Hematopoietic multipotent progenitor cell treated with erythropoietin and hydrocortisone succinate and interleukin-3 and kit ligand, for 15 days (in vitro differentiated cells): ENCODE data around the gene NDOR1.

Experiments used
- DNase-seq: peaks from one replicate; pipeline ENCODE4 v3.0.0-alpha.2; 2015; ENCODE audit warnings: low spot score

The NDOR1 gene

DNA sequence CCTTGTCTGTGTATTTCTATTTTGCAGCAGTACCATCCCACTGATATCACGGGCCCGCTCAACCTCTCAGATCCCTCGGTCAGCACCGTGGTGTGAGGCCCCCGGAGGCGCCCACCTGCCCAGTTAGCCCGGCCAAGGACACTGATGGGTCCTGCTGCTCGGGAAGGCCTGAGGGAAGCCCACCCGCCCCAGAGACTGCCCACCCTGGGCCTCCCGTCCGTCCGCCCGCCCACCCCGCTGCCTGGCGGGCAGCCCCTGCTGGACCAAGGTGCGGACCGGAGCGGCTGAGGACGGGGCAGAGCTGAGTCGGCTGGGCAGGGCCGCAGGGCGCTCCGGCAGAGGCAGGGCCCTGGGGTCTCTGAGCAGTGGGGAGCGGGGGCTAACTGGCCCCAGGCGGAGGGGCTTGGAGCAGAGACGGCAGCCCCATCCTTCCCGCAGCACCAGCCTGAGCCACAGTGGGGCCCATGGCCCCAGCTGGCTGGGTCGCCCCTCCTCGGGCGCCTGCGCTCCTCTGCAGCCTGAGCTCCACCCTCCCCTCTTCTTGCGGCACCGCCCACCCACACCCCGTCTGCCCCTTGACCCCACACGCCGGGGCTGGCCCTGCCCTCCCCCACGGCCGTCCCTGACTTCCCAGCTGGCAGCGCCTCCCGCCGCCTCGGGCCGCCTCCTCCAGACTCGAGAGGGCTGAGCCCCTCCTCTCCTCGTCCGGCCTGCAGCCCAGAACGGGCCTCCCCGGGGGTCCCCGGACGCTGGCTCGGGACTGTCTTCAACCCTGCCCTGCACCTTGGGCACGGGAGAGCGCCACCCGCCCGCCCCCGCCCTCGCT, 37.5 kb upstream of the NDOR1 start:
- DNase-seq, result no peak

DNA sequence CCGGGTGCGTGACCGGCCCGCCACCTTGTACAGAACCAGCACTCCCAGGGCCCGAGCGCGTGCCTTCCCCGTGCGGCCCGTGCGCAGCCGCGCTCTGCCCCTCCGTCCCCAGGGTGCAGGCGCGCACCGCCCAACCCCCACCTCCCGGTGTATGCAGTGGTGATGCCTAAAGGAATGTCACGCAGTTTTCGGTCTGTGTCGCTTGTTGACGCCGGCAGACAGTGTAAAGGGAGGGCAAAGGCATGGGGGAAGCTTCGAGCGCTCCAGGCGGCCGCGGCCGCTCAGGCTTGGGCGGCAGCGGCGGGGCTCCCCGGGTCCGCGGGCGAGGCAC, 37.0 kb upstream of the NDOR1 start:
- DNase-seq, result no peak

DNA sequence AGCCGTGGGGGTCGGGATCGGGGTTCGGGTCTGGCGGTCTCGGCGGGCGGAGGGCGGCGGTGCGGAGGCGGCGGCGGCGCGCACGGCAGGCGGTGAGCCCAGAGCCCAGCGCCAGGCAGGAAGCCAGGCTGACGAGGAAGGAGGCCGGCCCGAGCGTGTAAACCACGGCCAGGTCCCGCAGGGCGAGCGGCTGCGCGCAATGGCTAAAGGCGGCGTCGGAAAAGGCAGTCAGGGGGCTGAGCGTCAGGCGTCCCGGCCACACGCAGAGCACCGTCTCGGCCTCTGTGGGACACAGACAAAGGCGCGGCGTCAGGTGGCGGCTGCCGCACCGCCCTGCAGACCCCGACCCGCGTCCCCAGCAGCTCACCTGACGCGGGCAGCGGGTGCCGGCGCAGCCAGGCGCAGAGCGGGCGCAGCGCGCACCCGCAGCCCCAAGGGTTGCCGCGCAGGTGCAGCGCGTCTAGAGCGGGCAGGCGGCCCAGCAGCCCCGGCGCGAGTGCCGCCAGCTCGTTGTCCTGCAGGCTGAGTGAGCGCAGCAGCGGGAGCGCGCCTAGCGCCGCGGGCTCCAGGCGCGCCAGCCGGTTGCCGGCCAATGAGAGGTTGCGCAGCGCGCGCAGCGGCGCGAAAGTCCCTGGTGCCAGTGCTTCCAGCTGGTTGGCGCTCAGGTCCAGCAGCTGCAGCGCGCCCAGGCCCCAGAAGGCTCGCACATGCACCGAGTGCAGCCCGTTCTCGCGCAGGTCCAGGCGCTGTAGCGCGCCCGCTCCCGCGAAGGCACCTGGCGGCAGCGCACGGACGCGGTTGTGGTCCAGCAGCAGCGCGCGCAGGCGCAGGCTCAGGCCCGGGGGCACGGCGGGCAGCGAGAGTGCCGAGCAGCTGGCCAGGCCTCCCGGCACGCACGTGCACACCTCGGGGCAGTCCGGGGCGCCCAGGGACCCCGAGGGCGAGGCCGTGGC, 36.3 kb upstream of the NDOR1 start:
- no peak for DNase-seq

DNA sequence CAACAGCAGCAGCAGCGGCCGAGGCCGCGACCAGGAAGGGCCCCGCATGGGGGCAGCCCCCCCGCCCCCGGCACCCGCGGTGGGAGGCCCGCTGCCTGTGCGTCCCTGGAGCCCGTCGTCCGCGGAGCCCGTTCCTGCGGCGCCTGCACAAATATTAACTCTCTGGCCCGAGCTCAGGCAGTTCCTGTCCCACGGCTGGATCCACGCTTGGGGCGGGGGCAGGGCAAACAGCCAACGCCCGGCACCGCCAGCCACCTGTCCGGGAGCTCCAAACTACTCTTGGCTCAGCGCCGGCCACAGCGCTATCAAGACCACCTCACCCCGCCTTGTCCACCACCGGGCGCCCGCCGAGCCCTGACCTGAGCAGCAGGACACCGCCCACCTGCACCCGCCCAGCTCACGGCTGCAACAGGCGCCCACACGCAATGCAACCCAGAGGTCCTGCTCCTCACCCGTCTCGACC, 35.6 kb upstream of the NDOR1 start, which contains the start of gene LRRC26:
Gene LRRC26, minus strand, starts transcription at position 156 of the 463 bp plus-strand sequence. Its CDS starts 108 bp downstream, at position 48.
- no peak for DNase-seq

DNA sequence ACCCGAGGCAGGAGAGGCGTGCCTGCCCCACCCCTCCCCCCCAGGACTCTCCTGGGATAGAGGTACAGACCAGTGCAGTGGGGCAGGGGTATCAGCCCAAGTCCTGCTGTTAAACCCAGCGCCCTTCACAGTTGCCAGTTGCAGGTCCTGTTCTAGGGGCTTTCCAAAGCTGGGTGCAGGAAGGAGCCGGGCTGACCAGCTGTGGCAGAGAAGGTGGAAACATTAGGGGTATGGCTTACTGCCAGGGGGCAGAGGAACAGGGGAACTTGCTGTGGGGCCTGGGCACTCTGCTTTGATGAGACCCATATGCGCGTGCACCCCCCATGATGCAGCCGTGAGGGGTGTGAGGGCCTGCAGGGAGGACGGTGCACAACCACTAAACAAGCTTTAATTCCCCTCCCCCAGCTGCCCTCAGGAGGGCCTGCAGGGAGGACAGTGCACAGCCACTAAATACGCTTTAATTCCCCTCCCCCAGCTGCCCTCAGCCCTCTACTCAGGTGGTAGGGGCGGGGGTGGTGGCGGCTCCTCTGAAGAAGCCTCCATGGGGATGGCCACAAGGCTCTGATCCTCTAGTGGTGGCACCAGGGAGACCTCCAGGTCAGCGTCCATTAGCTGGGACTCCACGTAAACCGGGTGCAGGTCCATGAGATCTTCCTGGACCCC, 34.9 kb upstream of the NDOR1 start:
- DNase-seq, result no peak

DNA sequence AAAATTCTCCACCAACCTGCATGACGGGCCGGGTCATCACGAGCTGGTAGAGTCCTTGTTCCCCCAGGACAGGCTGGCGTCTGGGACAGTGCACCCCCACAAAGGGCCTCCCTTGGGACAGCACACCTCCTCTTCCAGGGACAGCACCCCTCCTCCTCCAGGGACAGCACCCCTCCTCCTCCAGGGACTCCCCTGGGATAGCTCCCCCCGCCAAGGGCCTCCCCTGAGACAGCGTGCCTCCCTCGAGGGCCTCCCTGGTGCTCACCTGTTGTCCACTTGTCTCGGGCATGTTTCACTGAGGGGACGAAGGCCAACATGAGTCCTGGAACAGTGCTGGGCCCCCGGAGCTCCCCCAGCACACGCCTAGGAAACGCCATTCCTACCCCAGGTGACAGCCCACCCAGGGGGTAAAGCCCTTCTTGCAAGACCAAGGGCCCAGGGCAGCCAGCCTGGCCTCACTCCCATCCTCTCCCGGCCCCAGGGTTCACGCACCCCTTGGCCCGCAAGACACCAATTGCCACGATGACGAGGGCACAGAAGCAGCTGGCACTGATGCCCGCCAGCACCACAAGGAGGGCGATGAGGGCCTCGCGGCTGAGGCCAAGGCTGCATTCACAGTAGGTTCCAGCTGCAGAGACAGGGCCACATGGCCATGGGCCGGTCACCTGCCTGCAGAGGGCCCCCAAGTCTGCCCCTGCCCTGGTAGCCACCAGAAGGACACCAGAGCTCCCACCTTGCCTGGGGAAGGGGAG, 34.2 kb upstream of the NDOR1 start:
- no peak for DNase-seq

DNA sequence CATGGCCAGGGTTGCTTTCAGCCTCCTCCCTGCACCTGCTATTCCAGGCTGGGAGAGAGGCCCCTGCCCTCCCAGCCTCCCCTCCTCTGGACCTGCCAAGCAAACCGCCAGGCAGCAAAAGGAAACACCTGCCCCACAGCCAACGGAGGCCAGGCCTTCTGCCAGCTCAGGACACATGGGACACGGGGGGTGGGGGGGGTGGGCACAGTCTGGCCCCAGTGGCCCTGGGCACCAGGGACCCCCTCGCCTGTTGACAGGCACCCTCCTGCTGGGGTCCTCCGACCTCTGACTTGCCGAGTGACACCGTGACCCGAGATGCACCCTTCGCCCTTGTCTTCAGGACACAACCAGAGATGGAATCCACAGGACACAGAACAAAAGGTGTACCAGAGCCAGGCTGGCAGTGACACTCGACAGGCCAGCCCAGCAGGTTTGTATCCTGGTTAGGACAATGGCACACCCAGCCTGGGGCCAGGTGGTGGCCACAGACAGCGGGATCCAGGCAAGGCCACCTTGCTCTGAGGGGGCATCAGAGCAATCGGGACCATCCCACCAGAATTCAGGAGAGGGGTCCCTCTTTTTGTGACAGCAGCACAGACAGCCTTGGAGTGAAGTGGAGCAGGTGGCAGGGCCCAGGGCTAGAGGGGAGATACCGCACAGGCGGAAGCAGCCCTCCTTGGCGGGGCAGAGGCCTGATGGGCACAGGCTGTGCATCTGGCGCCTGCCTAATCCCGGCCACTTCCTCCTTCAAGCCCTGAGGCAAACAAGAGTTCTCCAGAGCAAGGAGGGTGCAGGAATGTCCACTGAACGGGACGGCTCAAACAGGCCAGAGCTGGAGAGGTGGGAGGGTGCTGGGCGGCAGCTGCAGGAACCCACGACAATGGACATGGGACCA, 32.4 kb upstream of the NDOR1 start:
- DNase-seq, result no peak

DNA sequence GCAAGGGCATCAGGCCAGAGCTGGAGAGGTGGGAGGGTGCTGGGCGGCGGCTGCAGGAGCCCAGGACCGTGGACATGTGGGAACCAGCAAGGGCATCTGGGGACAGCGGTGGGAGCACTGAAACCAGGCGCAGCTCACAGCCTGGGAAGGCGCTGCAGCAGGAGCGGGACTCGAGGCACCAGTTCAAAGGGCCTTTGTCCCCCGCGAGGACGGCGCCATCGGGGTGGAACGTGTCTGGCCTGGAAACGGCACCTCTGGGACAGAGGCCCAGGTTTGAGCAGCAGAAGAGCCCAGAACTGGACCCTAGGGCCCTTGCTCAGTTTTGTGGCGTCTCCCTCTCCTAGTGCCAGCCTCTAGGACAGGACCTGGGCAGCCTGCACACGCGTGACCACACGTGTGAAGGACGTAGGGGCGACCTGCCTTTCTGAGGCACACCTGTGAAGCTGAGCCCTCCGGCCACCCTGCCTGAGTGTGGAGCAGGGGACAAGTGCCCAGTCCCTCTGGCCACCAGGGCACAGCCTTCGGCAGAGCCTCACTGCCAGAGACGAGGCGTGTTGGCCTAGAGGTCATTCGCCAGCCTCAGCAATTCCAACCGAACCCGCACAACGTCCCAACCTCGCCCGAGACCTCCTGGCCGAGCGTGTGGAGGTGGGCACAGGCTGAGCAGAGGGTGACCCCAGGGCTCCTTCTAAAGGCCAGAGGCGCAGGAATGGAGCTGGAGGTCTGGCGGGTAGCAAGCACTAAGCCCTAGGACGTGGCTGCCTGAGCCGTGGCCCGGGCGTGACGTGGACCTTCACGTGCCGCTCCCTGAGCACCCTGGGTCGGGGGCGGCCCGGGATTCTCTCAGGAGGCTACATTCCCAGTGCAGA, 31.5 kb upstream of the NDOR1 start:
- DNase-seq, result no peak

DNA sequence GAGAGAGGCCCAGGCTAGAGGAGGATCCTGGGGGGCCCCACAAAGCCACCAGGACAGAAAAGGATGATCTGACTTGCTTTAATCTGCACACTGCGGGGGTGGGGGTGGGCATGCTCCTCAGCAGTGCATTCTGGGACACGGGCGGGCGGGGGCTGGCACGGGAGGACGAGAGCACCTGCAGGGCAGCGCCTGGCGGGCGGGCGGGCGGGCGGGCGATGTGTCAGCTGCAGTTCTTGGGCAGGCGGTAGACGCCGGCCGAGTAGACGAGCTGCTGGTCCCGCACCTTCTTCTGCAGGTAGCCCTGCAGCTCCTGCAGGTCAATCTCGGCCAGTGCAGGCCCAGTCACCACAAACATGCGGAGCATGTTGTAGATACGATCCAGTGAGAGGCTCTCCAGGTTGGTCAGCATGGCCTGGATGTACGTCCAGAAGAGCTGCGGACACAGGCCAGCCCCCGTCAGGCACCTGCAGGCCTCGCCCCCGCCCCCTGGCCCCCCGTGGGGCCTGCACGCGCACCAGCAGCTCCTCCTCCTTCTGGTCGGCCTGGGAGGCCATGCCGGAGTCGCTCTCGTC, 30.7 kb upstream of the NDOR1 start:
- DNase-seq, result no peak

DNA sequence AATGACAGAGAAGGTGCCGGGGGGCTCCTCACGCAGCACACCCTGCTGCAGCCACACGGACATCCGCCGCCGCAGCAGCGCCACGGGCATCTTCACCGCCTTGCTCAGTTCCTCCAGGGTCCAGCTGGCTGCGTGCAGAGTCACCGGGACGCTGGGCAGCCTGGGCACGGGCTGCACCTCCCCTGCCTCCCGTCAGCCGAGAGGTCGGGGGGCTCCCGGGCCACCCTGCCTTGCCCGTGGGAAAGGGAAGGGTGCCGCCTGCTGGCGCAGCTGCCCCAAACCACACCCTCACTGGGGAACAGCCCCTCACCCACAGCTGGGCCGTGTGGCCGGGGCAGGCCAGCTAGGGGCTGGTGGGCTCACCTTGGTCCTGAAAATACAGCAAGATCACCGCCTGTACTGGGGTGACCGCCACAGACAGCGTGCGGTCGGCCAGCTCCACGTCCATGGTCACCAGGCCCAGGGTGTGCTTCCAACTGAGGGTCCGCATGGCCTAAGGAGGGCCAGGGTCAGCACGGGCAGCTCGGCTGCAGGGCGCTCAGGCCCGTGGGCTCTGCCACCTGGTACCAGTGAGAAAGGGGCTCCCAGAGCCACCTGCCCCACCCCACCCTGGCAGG, 30.0 kb upstream of the NDOR1 start:
- no peak for DNase-seq

DNA sequence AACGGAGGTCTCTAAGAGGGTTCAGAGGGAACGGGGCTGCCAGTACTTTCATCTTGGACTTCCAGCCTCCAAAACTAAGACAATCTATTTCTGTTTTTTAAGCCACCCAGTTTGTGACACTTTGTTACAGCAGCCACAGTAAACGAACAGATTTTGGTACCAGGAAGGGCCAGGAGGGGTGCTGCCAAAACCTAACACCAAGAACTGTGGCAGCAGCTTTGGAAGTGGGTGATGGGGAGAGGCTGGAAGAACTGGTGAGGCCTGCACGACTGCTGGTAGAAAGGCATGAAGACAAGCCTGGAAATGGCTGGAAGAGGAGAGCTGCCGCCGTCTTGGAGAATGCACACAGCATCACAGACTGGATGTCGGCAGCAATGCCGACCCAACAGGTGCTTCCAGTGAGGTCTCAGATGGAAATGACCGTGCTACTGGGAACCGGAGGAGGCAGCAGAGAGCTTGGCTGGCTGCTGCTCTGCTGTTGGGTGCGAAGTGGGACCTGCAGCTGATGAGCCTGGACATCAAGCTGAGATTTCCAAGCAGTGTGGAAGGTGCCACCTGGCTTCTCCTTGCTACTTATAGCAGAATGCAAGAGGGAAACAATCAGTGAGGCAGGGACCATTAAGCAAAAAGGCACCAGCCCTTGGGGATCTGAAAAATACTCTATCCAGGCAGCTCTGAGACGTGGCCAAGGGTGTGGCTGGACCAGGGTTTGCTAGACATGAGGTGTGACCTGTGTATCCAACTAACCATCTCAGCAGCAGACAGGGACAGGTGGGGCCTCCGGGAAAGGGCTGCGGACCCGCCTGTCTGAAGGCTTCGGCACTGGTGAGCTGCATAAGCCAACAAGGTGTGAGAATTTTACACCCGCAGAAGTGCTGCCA, 29.0 kb upstream of the NDOR1 start:
- peak; percentile 36 for DNase-seq

DNA sequence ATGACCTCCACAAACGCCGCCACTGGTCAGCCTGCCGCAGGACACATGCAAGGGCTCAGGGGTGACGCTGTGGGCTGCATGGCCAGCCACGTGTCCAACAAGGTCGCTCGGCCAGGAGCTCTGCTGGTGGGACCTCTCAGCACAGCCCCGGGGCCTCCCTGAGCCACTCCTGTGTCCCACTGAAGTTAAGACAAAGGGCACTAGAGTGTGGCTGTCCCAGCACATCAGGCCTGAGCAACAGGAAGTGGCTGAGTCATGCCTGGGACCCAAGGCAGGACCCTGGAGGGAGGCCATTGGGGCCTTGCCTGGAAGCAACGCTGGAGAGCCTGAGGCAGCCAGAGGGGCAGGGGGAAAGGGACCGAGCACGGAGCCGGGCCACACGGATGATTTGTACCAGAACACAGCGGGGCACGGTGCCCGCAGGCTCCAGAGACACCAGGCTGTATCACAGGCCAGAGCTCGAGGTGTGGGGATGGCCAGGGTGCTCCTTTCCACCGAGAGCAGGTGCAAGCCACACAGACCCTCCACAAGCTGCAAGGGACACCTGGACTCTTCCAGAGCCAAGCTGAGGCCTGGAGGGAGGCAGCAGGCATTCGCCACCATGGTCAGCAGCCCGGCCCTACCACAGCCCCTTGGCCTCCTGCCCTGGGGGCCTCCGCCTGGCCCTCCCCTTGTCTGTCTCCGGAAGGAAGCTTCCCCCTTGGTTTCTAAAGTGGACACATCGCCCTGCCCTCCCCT, 27.1 kb upstream of the NDOR1 start:
- DNase-seq, result no peak

DNA sequence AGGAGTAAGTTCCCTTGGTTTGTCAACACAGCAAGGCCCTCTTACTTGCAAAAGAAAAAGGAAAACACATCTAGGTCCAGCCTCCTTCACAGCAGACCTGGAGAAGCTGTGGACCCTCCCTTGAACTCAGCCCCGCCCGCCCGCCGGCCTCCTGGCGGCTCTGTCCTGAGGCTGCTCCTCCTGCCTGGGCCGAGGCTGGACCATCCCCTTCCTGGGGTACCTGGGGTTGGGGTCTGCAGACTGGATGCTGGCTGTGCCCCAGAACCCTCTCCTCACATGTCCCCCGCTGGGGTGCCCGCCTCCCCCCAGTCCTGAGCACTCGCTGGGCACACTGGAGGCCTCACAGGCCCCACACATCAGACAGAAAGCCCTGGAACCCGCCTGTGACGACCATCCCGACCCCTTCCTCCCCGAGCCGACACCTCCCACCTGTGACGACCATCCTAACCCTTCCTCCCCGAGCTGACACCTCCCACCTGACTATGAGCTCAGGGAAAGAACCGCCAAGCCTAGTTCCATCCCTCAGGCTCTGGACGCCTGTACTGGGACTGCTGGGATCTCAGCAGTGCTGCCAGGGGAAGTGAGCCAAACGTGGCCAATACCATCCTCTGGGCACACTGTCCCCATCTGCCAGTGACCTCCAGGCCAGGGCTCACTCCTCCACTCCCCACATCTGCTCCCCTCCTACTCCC, 26.4 kb upstream of the NDOR1 start:
- DNase-seq, result no peak

DNA sequence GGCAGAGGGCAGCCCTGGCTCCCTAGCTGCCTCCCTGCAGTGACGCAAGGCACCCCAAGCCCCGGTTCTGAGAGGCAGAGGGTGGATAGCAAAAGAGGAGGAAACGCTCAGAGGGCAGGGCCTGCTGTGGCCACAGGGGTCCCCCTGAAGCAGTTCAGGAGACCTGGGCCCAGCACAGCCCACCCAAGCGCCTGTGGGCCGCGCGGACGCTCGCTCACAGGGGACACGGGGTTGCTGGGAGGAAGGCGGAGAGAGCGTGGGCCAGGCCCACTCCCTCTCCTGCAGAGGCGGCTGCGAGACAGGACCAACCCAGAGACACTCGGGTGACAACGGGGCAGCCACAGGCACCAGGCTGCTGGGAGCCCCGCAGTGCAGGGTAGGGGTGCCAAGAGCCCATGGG, 25.7 kb upstream of the NDOR1 start:
- DNase-seq, result no peak

DNA sequence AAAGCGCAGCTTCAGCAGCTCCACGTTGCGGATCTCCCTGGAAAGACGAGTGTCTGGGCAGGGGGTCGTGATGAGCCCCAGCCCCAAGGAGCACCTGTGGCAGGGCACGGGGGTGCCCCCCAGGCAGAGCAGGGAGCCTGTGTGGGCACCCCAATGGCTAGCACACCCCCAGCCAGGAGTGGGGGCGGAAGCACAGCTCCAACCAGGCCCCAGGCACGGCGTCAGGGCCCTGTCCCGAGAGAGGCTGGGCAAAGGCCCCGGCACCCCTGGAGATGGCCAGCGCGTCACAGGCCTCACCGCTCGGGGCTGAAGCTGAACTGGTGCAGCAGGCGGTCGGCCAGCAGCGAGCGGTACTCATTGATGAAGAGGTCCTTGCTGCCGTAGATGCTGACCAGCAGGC, 25.0 kb upstream of the NDOR1 start:
- no peak for DNase-seq

DNA sequence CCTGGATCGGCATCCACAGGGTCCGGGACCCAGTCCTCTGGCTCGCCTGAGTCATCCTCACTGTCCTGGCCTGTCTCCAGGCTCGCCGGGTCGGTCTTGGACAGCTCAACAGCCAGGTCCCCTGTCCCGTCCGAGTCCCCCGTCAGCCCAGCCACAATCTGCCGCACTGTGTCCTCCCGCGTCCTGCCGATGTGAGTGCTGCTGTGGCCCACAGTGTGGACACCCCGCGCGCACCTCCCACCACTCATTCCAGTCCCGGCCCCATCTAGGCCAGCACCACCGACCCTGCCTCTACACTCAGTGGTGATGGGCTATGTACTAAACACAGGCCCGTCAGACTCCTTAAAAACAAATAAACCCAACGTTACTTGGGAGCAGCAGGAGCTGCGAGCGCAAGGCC, 23.8 kb upstream of the NDOR1 start:
- no peak for DNase-seq

DNA sequence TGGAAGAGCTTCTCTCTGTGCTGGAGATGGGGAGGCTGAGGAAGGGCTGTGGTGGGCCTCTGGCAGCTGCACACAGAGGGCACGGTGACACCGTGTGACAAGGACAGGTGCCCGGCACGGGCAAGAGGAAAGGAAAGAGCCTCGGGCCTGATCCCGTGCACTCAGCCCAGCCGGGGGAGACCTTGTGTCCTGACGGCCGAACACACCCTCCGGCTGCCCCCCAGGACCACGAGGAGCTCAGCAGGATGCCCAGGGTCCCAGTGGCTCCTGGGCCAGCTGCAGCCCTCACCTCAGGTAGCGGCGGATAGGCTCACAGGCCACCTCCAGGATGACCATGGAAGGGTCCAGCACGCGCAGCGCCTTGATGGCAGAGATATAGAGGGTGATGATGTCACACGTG, 22.7 kb upstream of the NDOR1 start:
- DNase-seq, result no peak
